HG02973 (cell line): Measurements from ENCODE around the gene APOA4.

Source experiments
- ATAC-seq: cut with Tn5 transposase; IDR thresholded peaks from one replicate; pipeline ENCODE4 v1.9.1; 2021; ENCODE audit warnings: moderate library complexity; ENCODE audit not compliant: unreplicated experiment

APOA4 gene

DNA sequence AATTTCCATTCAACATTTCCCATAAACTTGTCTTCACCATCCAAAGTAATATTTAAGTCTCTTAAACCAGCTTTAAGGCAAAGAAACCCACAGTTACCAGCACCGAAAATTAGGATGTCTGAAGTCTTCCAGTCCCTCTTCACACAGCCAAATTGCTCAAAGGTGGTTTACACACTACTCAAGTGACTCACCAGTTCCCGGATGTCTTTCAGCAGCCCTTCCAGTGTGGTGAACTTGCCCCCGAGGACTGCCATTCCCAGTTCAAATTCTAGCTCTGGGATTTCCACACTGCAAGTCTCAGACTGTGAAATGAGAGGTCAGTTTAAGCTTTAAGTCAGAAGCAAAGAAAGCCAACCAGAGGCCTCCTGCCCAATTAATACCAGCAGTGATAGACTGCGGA lies 40.4 kb downstream of the APOA4 start:
- no peak for ATAC-seq

DNA sequence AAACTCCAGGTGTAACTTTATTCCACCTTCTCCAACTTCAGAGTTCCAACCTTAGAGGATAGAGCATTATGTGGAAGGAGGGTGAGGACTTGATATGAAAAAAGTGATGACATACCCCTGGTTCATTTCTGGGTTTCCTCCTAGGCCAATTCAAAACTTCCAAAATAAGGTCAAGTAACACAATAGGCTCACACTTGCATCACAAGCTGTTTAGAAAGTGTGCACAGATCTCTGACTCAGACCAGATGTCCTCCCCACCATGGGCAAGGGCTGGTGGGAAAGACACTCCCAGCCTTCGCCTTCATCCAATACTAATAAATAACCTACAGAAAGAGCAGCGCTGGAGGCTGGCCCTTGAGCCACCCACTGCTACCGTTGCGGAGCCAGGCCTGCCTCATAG lies 44.5 kb downstream of the APOA4 start:
- ATAC-seq: no peak

DNA sequence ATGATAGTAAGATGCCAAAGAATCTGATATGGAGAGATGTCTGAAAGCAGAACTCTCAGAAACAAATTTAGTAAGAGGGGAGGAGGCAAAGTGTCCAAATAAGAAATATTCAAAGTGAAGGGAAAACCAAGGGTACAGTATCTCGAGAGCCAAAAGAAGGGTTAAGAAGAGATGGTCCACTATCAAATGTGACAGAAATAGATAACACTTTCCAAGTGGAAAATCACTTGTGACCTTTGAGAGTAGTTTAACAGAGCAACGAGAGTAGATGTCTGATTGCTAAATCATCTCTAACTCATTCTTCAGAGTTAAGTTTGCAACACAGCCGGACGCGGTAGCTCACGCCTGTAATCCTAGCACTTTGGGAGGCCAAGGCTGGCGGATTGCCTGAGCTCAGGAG lies 46.0 kb downstream of the APOA4 start:
- ATAC-seq: no peak

DNA sequence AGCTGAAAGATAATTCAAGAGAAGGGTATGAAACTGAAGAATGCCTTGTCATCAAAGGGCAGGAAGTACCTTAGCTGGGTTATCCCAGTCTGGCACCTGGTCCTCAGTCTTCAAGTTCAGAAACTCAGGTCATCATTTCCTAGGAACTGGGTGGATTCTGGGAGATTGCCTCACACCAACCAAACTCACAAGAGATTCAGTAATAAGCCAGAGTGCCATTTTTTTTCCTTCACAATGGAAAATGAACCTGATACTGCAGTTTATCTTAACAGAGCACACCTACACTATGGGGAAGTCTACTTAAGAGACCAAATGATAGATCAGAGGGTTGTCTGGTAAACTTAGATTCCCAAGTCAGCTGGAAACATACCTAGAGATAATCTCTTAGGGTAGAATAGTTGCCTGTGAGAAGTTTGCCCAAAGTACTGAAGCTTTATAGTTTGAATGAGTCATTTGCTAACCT lies 46.6 kb downstream of the APOA4 start:
- ATAC-seq: no peak

DNA sequence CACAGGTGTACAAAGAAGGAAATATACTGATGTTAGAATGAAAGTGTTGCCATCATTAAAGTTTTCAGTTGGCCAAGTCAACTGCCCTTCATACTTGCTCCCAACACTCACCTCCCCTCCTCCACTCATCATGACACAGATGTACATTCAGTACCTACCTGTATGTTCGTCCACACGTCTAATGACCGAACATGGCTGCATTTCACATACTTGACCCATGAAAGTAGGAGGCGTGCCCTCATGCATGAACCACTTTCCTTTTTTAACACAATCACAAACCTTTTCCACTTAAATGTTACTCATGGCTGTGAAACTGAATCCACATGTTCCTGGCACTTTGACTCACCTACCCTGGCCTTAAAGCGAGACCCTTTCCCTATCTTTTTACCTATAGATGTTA lies 47.1 kb downstream of the APOA4 start:
- ATAC-seq: no peak

DNA sequence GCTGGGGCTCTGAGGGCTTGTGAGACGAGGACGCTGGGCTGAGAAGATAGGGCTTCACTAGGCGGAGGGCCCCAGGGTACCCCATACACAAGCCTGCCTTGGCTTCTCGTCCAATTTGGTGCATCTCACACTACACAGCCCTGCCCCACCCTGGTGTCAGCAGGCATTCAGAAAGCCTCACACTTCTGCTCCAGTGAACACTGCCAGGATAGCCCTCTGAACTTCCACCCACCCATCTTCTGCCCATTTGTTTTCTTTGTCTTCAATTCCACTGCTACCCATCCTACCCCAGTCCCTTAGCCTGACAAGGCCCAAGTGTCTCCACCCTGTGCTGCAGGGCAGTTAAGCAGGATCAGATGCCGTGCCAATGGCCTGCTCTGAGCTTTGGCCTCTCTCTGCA lies 48.4 kb downstream of the APOA4 start:
- ATAC-seq: no peak

DNA sequence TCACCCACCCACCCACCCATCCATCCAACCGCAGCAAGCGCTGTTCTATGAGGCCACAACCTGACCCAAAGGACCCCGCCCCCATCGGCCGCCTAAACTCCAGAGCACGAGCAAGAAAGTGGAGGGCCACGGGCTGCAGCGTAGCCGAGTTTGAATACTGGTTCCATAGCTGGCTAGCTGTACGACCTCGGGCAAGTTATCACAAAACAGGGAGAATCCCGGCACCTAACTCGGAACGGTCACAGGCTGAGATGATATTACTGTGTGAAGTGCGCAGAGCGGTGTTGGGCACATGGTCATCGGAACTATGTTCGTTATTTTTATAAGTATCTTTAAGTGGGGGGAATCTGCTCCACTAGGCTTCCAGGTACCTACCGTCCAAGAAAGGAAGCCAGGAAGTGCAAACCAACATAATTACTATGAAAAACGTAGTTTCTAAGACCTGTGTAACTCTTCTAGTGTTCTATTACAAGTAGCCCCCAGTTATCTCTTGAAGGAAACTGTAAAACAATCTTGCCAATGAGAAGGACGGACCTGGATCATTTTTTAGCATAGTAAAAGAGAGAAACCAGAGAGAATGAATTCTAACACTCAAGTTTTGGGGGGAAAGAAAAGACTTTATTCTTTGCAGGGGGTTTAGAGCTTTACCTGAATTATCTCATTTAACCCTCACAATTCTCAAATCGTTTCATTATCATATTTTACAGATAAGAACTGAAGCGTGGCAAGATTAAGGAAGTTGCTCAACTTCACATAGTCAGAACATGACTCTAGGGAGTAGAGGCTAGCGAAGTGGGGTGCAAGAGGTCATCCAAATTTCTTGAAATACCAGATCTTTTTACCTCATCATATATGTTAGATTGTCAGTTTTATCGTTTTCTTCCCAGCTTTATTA lies 49.7 kb downstream of the APOA4 start:
- ATAC-seq: peak; percentile 14

DNA sequence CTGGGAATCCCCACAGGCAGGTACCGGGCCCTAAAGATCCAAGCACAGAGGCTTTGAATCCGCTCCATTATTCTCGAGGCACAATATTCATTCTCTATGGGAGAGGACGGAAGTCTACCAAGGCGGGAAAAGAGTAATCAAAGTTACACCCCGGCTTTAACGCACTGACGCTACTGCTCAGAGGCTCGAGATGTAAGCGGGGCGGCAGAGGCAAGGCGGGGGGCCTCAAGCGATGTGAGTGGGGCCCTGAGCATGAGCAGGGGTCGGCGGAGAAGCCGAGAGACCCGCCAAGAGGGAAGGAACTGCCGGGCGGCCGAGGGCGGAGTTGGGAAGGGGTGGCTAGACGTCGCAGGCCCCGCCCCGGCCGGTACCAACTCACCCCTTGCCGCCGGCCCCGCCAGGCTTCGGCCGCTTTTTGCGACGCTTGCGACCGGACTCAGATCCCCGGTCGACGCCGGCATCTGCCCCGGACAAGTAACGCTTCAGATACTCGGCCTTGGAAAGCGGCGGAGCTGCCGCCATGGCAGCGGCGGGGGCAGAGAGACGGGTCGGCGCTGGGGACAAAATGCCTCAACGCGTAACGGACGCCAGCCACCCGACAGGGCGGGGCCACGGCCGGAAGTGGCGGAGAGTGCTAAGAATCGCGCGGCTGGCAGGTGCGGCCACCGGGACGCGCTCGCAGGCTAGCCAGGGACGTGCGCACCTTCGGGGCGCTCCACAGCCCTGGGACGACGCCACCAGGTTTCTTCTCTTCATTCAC lies 50.5 kb downstream of the APOA4 start, which contains the start of gene BUD13:
BUD13 (minus strand) TSS at position 545 of the 760 bp plus-strand sequence; CDS start at position 522, 23 bp downstream.
- ATAC-seq: peak; percentile 86

DNA sequence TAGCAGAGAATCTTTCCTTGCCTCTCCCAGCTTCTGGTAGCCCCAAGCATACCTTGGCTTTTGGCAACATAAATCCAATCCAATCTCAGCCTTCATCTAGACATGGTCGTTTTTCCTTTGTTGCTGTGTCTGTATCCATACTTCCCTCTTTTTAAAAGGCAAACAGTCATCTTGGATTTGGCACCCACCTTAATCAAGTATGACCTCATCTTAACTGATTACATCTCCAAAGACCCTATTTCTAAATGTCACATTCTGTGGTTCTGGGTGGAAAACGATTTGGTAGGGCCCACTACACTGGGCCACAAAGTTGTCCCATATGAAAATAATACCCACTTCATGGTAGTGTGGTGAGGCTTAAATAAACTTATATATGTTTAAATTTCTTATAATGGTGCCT lies 51.2 kb downstream of the APOA4 start:
- no peak for ATAC-seq
